ENCODE measurements around the gene FAM209A.
"Not testable (repeated sequence)": the region's sequence is repeated elsewhere in the genome, so short reads cannot be mapped to it uniquely, and the experiment has no call there.

Gene FAM209A

GRCh38 chr20:56537997-56538396, 13.5 kb downstream of the FAM209A start:
- in situ Hi-C loops (cut with HindIII; ENCODE audit: low sequenced_read_pairs): no loop called here

GRCh38 chr20:56540415-56540814, 15.9 kb downstream of the FAM209A start:
- in situ Hi-C loops (cut with HindIII; ENCODE audit: low sequenced_read_pairs): no loop called here

DNA sequence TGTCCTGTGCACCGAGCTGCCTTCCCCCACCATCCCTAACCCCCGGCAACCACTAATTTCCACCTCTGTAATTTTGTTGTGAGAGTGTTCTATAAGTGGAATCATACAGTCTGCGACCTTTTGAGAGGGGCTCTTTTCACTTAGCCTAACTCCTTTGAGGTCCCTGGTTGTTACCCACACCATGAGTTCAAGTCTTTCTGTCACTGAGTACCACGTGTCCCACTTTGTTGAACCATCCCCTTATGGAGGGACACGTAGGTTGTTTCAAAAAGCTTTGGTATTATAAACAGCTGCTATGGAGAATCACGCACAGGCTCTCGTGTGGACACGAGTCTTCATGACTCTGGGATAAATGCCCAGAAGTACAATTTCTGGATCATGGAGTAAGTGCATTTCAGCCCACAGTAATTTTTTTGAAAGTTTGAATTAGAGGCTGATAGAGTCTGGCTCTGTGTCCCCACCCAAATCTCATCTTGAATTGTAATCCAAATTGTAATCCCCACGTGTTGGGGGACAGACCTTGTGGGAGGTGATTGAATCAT, 18.0 kb downstream of the FAM209A start:
- in situ Hi-C loops (cut with HindIII; ENCODE audit: low sequenced_read_pairs): no loop called here

DNA sequence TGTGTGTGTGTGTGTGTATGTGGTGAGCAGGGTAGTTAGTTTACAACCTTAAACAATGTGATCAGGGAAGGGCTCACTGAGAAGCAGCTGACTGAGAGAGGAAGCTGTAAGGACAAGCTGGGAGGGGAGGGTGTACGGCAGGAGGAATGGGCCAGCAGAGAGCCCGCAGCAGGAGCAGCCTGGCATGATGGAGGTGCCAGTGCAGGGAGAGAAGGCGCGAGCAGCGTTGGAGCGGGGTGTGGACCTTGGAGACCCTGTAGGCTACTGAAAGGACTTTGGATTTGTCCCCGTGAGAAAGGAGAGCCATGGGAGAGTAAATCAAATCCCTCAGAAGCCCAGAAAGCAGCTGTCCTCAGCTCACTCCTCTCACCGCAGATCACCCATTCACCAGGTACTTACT, 27.0 kb downstream of the FAM209A start:
- in situ Hi-C loops (cut with HindIII; ENCODE audit: low sequenced_read_pairs): no loop called here

- in situ Hi-C loops (cut with HindIII; ENCODE audit: low sequenced_read_pairs): no loop called here
Measured at GRCh38 chr20:56552911-56553629, 28.5 kb downstream of the FAM209A start.

- in situ Hi-C loops (cut with HindIII; ENCODE audit: low sequenced_read_pairs): no loop called here
Measured at GRCh38 chr20:56554869-56555268, 30.3 kb downstream of the FAM209A start.

GRCh38 chr20:56558968-56559367, 34.4 kb downstream of the FAM209A start:
- in situ Hi-C loops (cut with HindIII; ENCODE audit: low sequenced_read_pairs): no loop called here

DNA sequence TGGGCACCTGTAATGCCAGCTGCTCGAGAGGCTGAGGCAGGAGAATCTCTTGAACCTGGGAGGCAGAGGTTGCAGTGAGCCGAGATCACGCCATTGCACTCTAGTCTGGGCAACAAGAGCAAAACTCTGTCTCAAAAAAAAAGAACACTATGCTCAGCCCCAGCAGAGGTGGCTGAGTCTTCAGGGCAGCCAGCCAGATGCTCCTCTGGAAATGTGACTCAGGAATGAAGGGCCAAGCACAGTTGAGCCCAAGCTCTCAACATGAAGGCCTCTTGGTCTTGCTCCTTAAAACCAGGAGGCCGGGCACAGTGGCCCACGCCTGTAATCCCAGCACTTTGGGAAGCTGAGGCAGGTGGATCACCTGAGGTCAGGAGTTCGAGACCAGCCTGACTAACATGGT, 40.0 kb downstream of the FAM209A start:
- in situ Hi-C loops (cut with HindIII; ENCODE audit: low sequenced_read_pairs): not testable (repeated sequence)

GRCh38 chr20:56565511-56565910, 41.0 kb downstream of the FAM209A start:
- in situ Hi-C loops (cut with HindIII; ENCODE audit: low sequenced_read_pairs): no loop called here

DNA sequence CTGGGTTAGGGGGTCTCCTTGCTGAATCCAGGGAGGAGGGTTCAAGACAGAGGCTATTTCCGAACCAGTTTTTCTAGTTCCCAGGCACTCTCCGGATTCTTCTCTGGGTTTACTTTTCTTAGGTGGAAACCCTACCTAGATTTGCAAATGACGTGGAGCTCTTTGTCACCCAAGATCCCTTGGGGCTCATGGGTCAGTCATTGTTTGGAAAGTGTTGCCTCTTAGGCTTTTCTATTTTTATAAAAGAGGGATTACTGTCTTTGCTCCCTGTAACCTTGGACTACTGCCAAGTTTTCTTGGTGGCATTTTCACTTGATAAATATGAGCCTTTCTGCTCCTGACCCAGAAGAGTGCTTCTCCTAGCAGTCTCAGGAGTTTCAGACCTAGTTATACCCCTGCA, 42.1 kb downstream of the FAM209A start:
- in situ Hi-C loops (cut with HindIII; ENCODE audit: low sequenced_read_pairs): no loop called here

DNA sequence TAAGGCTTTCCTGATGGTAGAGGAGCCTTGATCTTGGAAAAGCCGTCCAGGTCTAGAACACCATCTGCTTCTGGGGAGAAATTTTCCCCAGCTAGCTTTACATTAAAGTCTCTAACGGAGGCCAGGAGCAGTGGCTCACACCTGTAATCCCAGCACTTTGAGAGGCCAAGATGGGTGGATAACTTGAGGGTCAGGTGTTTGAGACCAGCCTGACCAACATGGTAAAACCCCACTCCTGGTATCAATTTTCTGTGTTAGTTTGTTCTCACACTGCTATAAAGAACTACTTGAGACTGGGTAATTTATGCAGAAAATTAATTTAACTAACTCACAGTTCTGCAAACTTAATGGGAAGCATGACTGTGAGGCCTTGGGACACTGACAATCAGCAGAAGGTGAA, 46.3 kb downstream of the FAM209A start:
- in situ Hi-C loops (cut with HindIII; ENCODE audit: low sequenced_read_pairs): no loop called here

DNA sequence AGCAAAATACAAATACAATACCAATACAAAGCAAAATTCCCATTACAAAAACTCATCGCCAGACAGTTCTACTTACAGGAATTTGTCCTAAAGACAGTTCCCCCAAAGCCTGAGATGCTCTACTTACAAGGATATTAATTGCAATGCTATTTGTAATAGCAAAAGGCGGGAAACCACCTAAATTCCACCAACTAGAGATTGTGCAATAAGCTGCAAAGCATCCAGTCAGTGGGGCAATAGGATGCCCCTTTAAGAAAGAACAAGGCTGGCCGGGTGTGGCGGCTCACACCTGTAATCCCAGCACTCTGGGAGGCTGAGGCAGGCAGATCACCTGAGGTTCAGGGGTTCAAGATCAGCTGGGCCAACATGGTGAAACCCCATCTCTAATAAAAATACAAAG, 47.6 kb downstream of the FAM209A start:
- in situ Hi-C loops (cut with HindIII; ENCODE audit: low sequenced_read_pairs): no loop called here

DNA sequence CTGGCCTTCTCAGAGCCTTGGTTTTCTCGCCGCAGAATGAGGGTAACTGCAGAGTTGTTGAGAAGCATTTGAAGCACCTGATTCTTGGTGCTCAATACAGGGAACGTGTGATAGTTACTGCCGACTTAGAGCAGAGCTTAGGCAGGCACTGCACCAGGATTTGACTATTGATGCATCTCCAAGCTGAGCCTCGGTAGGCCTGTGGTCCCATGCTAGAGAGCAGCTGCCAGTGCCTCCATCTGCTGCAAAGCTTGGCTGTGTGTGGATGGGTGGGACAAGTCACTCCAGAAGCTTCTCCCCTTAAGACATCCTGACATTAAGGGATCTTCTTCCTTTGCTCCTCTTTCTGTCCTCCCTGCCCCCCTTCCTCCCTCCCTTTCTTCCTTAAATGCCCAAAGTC, 49.4 kb downstream of the FAM209A start:
- in situ Hi-C loops (cut with HindIII; ENCODE audit: low sequenced_read_pairs): no loop called here

GRCh38 chr20:56574531-56575142, 50.1 kb downstream of the FAM209A start:
- in situ Hi-C loops (cut with HindIII; ENCODE audit: low sequenced_read_pairs): no loop called here

DNA sequence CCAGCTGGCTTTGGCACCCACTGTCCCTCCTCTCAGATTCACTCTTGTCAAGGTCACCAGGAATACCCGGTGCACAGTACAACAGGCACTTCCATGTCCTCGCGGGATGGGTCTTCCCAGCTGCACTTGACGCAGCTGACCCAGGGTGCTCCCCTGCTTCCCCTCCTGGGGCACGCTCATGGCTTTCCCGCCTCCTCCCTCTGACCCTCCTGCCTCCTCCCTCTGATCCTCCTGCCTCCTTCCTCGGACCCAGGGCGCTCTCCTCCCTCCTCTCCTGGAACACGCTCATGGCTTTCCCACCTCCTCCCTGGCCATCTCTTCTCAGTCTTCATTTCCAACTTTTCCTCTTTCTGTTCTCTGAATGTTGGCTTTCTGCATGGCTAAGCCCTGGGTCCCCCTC, 50.6 kb downstream of the FAM209A start:
- in situ Hi-C loops (cut with HindIII; ENCODE audit: low sequenced_read_pairs): no loop called here

All from DLD1 (cell line).